Ishikawa (cell line): ENCODE results near the gene OR2F2.

Source experiments
- EGR1 ChIP-seq: IDR thresholded peaks from 2 replicates; pipeline ENCODE4 v1.6.1; 2012
- EP300 ChIP-seq: IDR thresholded peaks from 2 replicates; pipeline ENCODE4 v1.6.1; 2012; ENCODE audit warnings: borderline replicate concordance
- MAX ChIP-seq: IDR thresholded peaks from 2 replicates; pipeline ENCODE4 v1.6.1; 2012
- RAD21 ChIP-seq: IDR thresholded peaks from 2 replicates; pipeline ENCODE4 v1.6.1; 2012; ENCODE audit warnings: low read depth
- YY1 ChIP-seq: IDR thresholded peaks from 2 replicates; pipeline ENCODE4 v1.6.1; 2012; ENCODE audit warnings: low read depth
- TF ChIP-seq, protein P1 (sequence below): IDR thresholded peaks from 2 replicates; pipeline ENCODE4 v1.6.1; 2012

- TF ChIP-seq, protein P1, sequence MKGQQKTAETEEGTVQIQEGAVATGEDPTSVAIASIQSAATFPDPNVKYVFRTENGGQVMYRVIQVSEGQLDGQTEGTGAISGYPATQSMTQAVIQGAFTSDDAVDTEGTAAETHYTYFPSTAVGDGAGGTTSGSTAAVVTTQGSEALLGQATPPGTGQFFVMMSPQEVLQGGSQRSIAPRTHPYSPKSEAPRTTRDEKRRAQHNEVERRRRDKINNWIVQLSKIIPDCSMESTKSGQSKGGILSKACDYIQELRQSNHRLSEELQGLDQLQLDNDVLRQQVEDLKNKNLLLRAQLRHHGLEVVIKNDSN = no peak
- TF ChIP-seq RAD21 (no peak), EGR1 (no peak), YY1 (no peak), EP300 (no peak), MAX (no peak)
Observed at GRCh38 chr7:143980746-143981510, 45.9 kb downstream of the OR2F2 start.
